GM19463 (cell line): ENCODE measurements around the gene ACSBG1.

ENCODE experiments used
- ATAC-seq: cut with Tn5 transposase; IDR thresholded peaks from one replicate; pipeline ENCODE4 v1.9.1; 2021; ENCODE audit warnings: mild to moderate bottlenecking, moderate library complexity; ENCODE audit not compliant: unreplicated experiment

ACSBG1 gene

GRCh38 chr15:78234515-78235040 is at the start of gene ACSBG1:
ACSBG1 (minus strand) TSS chr15:78234565; CDS start chr15:78234501, 64 bp downstream.
- no peak for ATAC-seq

- no peak for ATAC-seq
These were observed 48.0 kb upstream of the ACSBG1 start for GRCh38 chr15:78282324-78282723.

GRCh38 chr15:78280319-78281072 is 46.1 kb upstream of the ACSBG1 start:
- ATAC-seq = no peak

- no peak for ATAC-seq
These were observed 41.9 kb upstream of the ACSBG1 start for GRCh38 chr15:78276064-78276943.

GRCh38 chr15:78274994-78275393 is 40.6 kb upstream of the ACSBG1 start:
- no peak for ATAC-seq

- ATAC-seq = no peak
These were observed 38.4 kb upstream of the ACSBG1 start for GRCh38 chr15:78272776-78273175.

GRCh38 chr15:78272316-78272715 is 38.0 kb upstream of the ACSBG1 start:
- ATAC-seq = no peak

- no peak for ATAC-seq
These were observed 32.4 kb upstream of the ACSBG1 start for GRCh38 chr15:78266806-78267205.

GRCh38 chr15:78266229-78266628 is 31.9 kb upstream of the ACSBG1 start:
- no peak for ATAC-seq

GRCh38 chr15:78265752-78266224 is 31.4 kb upstream of the ACSBG1 start:
- ATAC-seq = no peak

GRCh38 chr15:78265137-78265460 is 30.7 kb upstream of the ACSBG1 start:
- no peak for ATAC-seq

- no peak for ATAC-seq
These were observed 30.2 kb upstream of the ACSBG1 start, which contains the start of gene DNAJA4 for GRCh38 chr15:78264304-78265136. DNAJA4 (plus strand) TSS chr15:78264562; CDS start chr15:78264764, 202 bp downstream.

- ATAC-seq = no peak
These were observed 29.5 kb upstream of the ACSBG1 start for GRCh38 chr15:78263907-78264303.

- no peak for ATAC-seq
These were observed 29.0 kb upstream of the ACSBG1 start for GRCh38 chr15:78263351-78263781.

- no peak for ATAC-seq
These were observed 26.7 kb upstream of the ACSBG1 start for GRCh38 chr15:78261062-78261461.

GRCh38 chr15:78260489-78260888 is 26.1 kb upstream of the ACSBG1 start:
- no peak for ATAC-seq

GRCh38 chr15:78259232-78259631 is 24.9 kb upstream of the ACSBG1 start:
- ATAC-seq = no peak

- no peak for ATAC-seq
These were observed 23.3 kb upstream of the ACSBG1 start for GRCh38 chr15:78257681-78258080.

GRCh38 chr15:78256044-78256437 is 21.7 kb upstream of the ACSBG1 start:
- ATAC-seq = no peak

GRCh38 chr15:78255421-78256043 is 21.2 kb upstream of the ACSBG1 start:
- no peak for ATAC-seq
